ENCODE results near the gene PHF23.

Gene PHF23

DNA sequence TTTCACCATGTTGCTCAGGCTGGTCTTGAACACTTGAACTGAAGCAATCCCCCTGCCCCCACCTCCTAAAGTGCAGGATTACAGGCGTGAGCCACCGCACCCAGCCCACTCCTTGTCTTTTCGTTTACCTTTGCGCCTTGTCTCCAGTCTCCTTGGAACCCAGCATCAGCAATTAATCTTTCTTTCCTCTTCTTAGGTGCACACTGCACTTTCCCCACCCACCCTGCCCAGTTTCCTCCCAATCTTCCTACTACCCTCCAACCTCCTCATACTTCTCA is 24.5 kb upstream of the PHF23 start:
- Histone ChIP-seq H2BK15ac (ENCODE audit: low read length) (peak overlapping the region; percentile 35), H3K4ac (ENCODE audit: low read length) (no peak overlapping the region), H2BK120ac (ENCODE audit: low read depth, low read length) (no peak overlapping the region), H3K27ac (replicated peaks; ENCODE audit: low read length) (no peak overlapping the region), H3K23ac (ENCODE audit: low read depth, low read length, poor library complexity) (no peak overlapping the region), H3K18ac (ENCODE audit: low read length) (no peak overlapping the region), H3K79me1 (ENCODE audit: low read depth, low read length) (peaks cover 3% of the 10 kb centered on the region), H3K9ac (ENCODE audit: low read depth, low read length, poor library complexity) (no peak overlapping the region), H3K4me2 (ENCODE audit: insufficient read depth, low read length, poor library complexity, severe bottlenecking) (no peak overlapping the region), H3K4me1 (ENCODE audit: control insufficient read depth in 2 of 2, insufficient read depth in 1 of 2, low read depth in 1 of 2, low read length in 2 of 2) (peaks cover 7 to 11% of the 10 kb centered on the region in 2 donors), H4K91ac (ENCODE audit: low read depth, low read length, poor library complexity) (no peak overlapping the region), H2BK12ac (ENCODE audit: low read length) (no peak overlapping the region), H2BK5ac (ENCODE audit: low read length) (no peak overlapping the region), H3K36me3 (replicated peaks in 1 of 2; ENCODE audit: control insufficient read depth in 2 of 2, insufficient read depth in 2 of 2, low read length in 2 of 2) (peaks cover 8 to 21% of the 10 kb centered on the region in 2 donors), H2AFZ (ENCODE audit: low read length) (peak overlapping the region; percentile 55), H3K4me3 (ENCODE audit: low read length in 2 of 2) (no peak overlapping the region), H4K8ac (ENCODE audit: low read depth, low read length) (no peak overlapping the region), H3K9me3 (replicated peaks in 1 of 2; ENCODE audit: control insufficient read depth in 2 of 2, insufficient read depth in 1 of 2, low read depth in 1 of 2, low read length in 2 of 2) (peaks cover 0 to 1% of the 10 kb centered on the region in 2 donors), H3K14ac (ENCODE audit: low read length) (no peak overlapping the region), H3K27me3 (ENCODE audit: control insufficient read depth in 3 of 3, insufficient read depth in 3 of 3, low read depth in 1 of 3, low read length in 3 of 3) (peaks cover 20 to 45% (median 44%) of the 10 kb centered on the region in 3 experiments), H2AK5ac (ENCODE audit: low read depth, low read length) (no peak overlapping the region)
- no CpG with 5 or more reads among the region's 4 CpGs for WGBS, 2 donors (ENCODE audit: extremely low coverage in 2 of 2, insufficient read length in 2 of 2, insufficient replicate concordance in 1 of 2)
- no peak for DNase-seq (ENCODE audit: low spot score)

DNA sequence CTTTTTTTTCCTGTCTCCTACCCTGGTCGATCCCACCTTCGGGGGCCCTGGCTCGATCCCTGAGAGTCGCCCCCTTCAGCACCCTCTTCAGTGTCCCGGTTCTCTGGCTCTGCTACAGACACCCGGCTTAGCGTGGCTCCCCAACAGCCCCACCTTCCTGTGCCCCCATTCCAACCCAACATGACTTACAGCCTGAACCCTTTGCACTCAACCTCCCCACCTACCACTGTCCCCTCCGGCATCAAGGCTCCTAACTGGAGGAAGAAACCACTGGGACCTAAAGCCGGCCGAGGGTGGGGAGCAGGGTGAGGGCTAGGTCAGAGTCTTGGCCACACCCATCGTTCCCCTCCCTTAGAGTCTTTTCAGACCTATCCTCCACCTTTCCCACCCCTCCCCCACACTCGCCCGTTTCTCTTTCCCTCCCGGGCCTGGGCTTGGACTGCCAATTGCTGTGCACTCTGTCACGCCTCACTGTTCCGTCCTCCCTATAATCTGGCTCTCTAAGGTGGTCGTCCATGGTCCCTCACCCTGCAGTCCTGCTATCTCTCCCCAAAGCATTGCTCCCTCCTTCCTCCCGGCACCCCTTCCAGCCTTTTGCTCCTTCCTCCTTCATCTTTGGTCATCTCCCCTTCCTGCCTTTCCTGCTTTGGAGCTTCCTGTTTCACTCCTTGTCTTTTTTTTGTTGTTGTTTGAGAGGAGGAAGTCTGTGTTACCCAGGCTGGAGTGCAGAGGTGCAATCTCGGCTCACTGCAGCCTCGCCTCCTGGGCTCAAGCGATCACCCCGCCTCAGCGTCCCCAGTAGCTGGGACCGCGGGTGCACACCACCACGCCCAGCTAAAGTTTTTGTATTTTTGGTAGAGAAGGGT is 23.9 kb upstream of the PHF23 start:
- Histone ChIP-seq H3K4me1 (ENCODE audit: control insufficient read depth in 2 of 2, insufficient read depth in 1 of 2, low read depth in 1 of 2, low read length in 2 of 2) (peaks cover 7 to 11% of the 10 kb centered on the region in 2 donors), H3K36me3 (replicated peaks in 1 of 2; ENCODE audit: control insufficient read depth in 2 of 2, insufficient read depth in 2 of 2, low read length in 2 of 2) (peaks cover 11 to 27% of the 10 kb centered on the region in 2 donors), H3K14ac (ENCODE audit: low read length) (peak overlapping the region; percentile 21), H3K4ac (ENCODE audit: low read length) (no peak overlapping the region), H3K27me3 (ENCODE audit: control insufficient read depth in 3 of 3, insufficient read depth in 3 of 3, low read depth in 1 of 3, low read length in 3 of 3) (peaks cover 20 to 45% (median 44%) of the 10 kb centered on the region in 3 experiments), H3K79me1 (ENCODE audit: low read depth, low read length) (peaks cover 3% of the 10 kb centered on the region), H3K4me3 (ENCODE audit: low read length in 2 of 2) (peak overlapping the region in 1 of 2 donors; percentile 50), H2AK5ac (ENCODE audit: low read depth, low read length) (peak overlapping the region; percentile 96), H2BK15ac (ENCODE audit: low read length) (peak overlapping the region; percentile 35), H3K4me2 (ENCODE audit: insufficient read depth, low read length, poor library complexity, severe bottlenecking) (peak overlapping the region; percentile 34), H4K91ac (ENCODE audit: low read depth, low read length, poor library complexity) (no peak overlapping the region), H2BK120ac (ENCODE audit: low read depth, low read length) (no peak overlapping the region), H3K27ac (replicated peaks; ENCODE audit: low read length) (no peak overlapping the region), H3K9ac (ENCODE audit: low read depth, low read length, poor library complexity) (no peak overlapping the region), H2BK5ac (ENCODE audit: low read length) (peak overlapping the region; percentile 90), H2BK12ac (ENCODE audit: low read length) (no peak overlapping the region), H2AFZ (ENCODE audit: low read length) (peak overlapping the region; percentile 55), H3K9me3 (replicated peaks in 1 of 2; ENCODE audit: control insufficient read depth in 2 of 2, insufficient read depth in 1 of 2, low read depth in 1 of 2, low read length in 2 of 2) (peaks cover 0 to 1% of the 10 kb centered on the region in 2 donors), H4K8ac (ENCODE audit: low read depth, low read length) (no peak overlapping the region), H3K23ac (ENCODE audit: low read depth, low read length, poor library complexity) (peak overlapping the region; percentile 3), H3K18ac (ENCODE audit: low read length) (peak overlapping the region; percentile 11)
- no peak for DNase-seq (ENCODE audit: low spot score)
- WGBS, 2 donors (ENCODE audit: extremely low coverage in 2 of 2, insufficient read length in 2 of 2, insufficient replicate concordance in 1 of 2) = no CpG with 5 or more reads among the region's 26 CpGs

DNA sequence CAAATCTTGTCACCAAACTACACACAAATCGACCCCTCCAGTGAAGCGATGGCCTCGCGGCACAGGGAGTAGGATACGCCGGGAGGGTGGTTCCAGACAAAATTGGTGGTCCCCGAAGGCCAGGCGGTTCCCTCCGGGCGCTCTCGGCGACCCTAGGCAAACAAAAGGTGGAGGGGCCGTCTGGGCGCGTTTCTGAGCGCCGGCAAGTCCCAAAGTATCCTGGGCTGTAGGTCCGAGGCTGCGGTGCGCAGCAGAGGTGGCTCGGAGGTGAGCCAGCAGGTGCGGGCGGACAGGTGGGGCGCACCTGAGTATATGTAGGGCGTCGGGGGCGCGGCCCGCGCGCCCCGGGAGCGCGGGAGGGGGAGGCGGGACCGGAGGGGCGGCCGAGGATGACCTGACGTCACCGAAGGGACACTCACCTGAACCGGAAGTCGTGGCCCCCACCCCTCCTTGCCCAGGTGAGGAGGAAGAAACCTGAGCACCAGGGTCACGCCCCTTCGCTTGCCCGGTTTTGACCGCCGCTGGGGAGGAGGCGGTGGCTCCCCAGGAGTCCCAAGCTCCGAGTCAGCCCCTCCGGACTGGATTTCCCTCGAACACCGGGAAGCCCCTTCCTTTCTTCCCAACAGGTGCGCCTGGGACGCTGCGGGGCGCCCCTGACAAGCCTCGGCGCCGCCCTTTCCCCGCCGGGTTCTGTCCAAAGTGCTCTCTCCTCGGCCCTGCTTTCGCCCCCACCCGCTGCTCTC is 23.1 kb upstream of the PHF23 start, which contains the start of gene CLDN7:
Gene CLDN7 (minus strand): TSS at position 287 of the 743 bp plus-strand sequence. CDS start 435 bp downstream, outside the sequence.
- peaks cover 3% of the 10 kb centered on the region for H3K79me1 ChIP-seq (ENCODE audit: low read depth, low read length)
- WGBS, 2 donors (ENCODE audit: extremely low coverage in 2 of 2, insufficient read length in 2 of 2, insufficient replicate concordance in 1 of 2) = no CpG with 5 or more reads among the region's 64 CpGs
- H2AK5ac ChIP-seq (ENCODE audit: low read depth, low read length) = peak within 1 kb of the TSS; percentile 96
- H2BK5ac ChIP-seq (ENCODE audit: low read length) = peak within 1 kb of the TSS; percentile 90
- no peak within 1 kb of the TSS for H4K8ac ChIP-seq (ENCODE audit: low read depth, low read length)
- no peak within 1 kb of the TSS for H2BK120ac ChIP-seq (ENCODE audit: low read depth, low read length)
- no peak for DNase-seq (ENCODE audit: low spot score)
- H3K18ac ChIP-seq (ENCODE audit: low read length) = peak within 1 kb of the TSS; percentile 92
- H2BK15ac ChIP-seq (ENCODE audit: low read length) = peak within 1 kb of the TSS; percentile 94
- H3K14ac ChIP-seq (ENCODE audit: low read length) = peak within 1 kb of the TSS; percentile 89
- peak within 1 kb of the TSS in 1 of 2 donors; percentile 73 for H3K4me3 ChIP-seq (ENCODE audit: low read length in 2 of 2)
- peak within 1 kb of the TSS; percentile 30 for H2BK12ac ChIP-seq (ENCODE audit: low read length)
- no peak within 1 kb of the TSS for H4K91ac ChIP-seq (ENCODE audit: low read depth, low read length, poor library complexity)
- H3K9me3 ChIP-seq (replicated peaks in 1 of 2; ENCODE audit: control insufficient read depth in 2 of 2, insufficient read depth in 1 of 2, low read depth in 1 of 2, low read length in 2 of 2) = peaks cover 0 to 1% of the 10 kb centered on the region in 2 donors
- peaks cover 7 to 11% of the 10 kb centered on the region in 2 donors for H3K4me1 ChIP-seq (ENCODE audit: control insufficient read depth in 2 of 2, insufficient read depth in 1 of 2, low read depth in 1 of 2, low read length in 2 of 2)
- H3K4ac ChIP-seq (ENCODE audit: low read length) = peak within 1 kb of the TSS; percentile 53
- peaks cover 13 to 34% of the 10 kb centered on the region in 2 donors for H3K36me3 ChIP-seq (replicated peaks in 1 of 2; ENCODE audit: control insufficient read depth in 2 of 2, insufficient read depth in 2 of 2, low read length in 2 of 2)
- peak within 1 kb of the TSS; percentile 100 for H3K23ac ChIP-seq (ENCODE audit: low read depth, low read length, poor library complexity)
- peak within 1 kb of the TSS; percentile 89 for H3K4me2 ChIP-seq (ENCODE audit: insufficient read depth, low read length, poor library complexity, severe bottlenecking)
- peaks cover 20 to 45% (median 44%) of the 10 kb centered on the region in 3 experiments for H3K27me3 ChIP-seq (ENCODE audit: control insufficient read depth in 3 of 3, insufficient read depth in 3 of 3, low read depth in 1 of 3, low read length in 3 of 3)
- H3K27ac ChIP-seq (replicated peaks; ENCODE audit: low read length) = no peak within 1 kb of the TSS
- H3K9ac ChIP-seq (ENCODE audit: low read depth, low read length, poor library complexity) = peak within 1 kb of the TSS; percentile 60
- peak within 1 kb of the TSS; percentile 55 for H2AFZ ChIP-seq (ENCODE audit: low read length)

Data from neuronal stem cell (in vitro differentiated cells).